Measurements from ENCODE around the gene ZFYVE21. TPM values are rescaled to one million over a fixed set of nuclear protein-coding genes. Genes with fewer than 3 reads are reported as not detected.
"Not testable (repeated sequence)": the region's sequence is repeated elsewhere in the genome, so short reads cannot be mapped to it uniquely, and the experiment has no call there.

ZFYVE21 gene
- total RNA-seq, 4 donors from 2014 or later, result 151 to 308 (median 224) TPM

DNA sequence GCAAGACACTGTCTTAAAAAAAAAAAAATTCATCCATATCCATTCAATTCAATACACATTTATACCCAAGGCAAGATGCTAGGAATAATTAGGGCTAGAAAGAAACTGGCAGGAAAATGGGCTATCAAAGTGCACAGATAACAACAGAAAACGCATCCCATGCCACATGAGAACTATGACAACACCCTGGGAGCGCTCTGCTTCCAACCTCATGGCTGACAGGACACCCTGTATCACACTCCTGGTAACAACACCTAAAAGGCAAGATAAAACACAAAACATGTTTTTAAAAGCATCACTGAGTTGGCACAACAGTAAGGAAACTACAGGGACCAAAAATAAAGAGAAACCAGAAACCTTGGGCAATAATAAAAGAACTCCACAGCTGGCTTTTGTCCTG is 54.9 kb downstream of the ZFYVE21 start:
- WGBS, 2 donors, result 95 to 96% methylated on average over 2 of the region's 2 CpGs
- H3K4me3 ChIP-seq, result no peak overlapping the region

DNA sequence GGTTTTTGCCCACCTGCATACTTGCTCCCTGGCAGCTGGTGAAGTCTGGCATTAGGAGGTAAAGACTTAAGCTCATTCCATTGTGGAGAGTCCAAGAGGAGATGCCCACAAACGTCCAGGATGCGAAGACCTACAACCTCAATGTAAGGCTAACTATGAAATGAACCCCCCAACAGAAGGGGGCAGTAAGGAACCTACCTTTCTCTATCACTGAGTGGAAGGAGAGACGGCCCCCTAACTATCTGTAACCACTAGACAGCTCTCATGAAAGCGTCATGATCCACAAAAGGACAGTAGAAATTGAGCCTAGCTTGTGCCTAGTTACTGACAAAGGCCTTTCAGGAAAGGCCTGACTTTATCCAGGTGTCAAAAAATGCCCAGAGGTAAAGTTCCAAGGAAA is 55.3 kb downstream of the ZFYVE21 start:
- Histone ChIP-seq H3K36me3 (peaks cover 0 to 14% (median 0%) of the 10 kb centered on the region in 3 donors), H3K4me1 (no peaks in the 10 kb centered on the region), H3K4me3 (no peak overlapping the region), H3K27ac (no peak overlapping the region), H3K27me3 (no peaks in the 10 kb centered on the region), H3K9me3 (no peaks in the 10 kb centered on the region)
- DNase-seq (ENCODE audit: low spot score in 2 of 2), result no peak
- 72 to 88% methylated on average over 4 of the region's 4 CpGs for WGBS, 2 donors
- no peak for TF ChIP-seq POLR2A (IDR thresholded peaks at IDR 0.05)
- TF ChIP-seq, protein P1, sequence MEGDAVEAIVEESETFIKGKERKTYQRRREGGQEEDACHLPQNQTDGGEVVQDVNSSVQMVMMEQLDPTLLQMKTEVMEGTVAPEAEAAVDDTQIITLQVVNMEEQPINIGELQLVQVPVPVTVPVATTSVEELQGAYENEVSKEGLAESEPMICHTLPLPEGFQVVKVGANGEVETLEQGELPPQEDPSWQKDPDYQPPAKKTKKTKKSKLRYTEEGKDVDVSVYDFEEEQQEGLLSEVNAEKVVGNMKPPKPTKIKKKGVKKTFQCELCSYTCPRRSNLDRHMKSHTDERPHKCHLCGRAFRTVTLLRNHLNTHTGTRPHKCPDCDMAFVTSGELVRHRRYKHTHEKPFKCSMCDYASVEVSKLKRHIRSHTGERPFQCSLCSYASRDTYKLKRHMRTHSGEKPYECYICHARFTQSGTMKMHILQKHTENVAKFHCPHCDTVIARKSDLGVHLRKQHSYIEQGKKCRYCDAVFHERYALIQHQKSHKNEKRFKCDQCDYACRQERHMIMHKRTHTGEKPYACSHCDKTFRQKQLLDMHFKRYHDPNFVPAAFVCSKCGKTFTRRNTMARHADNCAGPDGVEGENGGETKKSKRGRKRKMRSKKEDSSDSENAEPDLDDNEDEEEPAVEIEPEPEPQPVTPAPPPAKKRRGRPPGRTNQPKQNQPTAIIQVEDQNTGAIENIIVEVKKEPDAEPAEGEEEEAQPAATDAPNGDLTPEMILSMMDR (IDR thresholded peaks at IDR 0.05), result no peak
- TF ChIP-seq EP300 (IDR thresholded peaks at IDR 0.05), result no peak

More for the DNA sequence above, 54.9 kb downstream of the ZFYVE21 start:
- no peak for DNase-seq (ENCODE audit: low spot score in 2 of 2)
- Histone ChIP-seq H3K9me3 (no peaks in the 10 kb centered on the region), H3K27ac (no peak overlapping the region), H3K4me1 (no peaks in the 10 kb centered on the region), H3K27me3 (no peaks in the 10 kb centered on the region), H3K36me3 (peaks cover 0 to 12% (median 0%) of the 10 kb centered on the region in 3 donors)
- TF ChIP-seq, protein P1 (IDR thresholded peaks at IDR 0.05), result no peak

DNA sequence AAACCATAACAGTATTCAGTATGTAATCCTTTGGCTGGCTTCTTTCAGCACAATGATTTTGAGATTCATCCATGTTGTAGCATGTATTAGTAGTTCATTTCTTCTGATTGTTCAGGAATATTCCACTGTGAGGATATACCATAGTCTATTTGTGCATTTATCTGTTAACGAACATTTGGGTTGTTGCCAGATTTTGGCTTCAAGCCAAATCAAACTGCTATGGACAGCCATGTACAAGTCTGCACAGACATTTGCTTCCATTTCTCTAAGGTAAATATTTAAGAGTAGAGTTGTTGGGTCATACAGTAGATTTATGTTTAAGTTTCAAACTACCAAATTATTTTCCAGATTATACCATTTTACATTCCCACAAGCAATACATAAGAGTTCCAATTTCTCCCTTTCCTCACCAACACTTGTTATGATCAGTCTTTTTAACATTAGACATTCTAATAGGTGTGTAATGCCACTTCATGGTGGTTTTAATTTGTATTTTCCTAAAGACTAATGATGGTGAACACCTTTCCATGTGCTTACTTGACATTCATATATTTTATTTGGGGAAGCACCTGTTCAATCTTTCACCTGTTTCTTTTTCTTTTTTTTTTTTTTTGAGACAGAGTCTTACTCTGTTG is 56.6 kb downstream of the ZFYVE21 start:
- 63 to 82% methylated on average over 1 of the region's 1 CpG for WGBS, 2 donors
- DNase-seq (ENCODE audit: low spot score in 2 of 2), result no peak
- no peak for TF ChIP-seq POLR2A (IDR thresholded peaks at IDR 0.05)
- TF ChIP-seq, protein P1 (IDR thresholded peaks at IDR 0.05), result no peak
- TF ChIP-seq EP300 (IDR thresholded peaks at IDR 0.05), result no peak

DNA sequence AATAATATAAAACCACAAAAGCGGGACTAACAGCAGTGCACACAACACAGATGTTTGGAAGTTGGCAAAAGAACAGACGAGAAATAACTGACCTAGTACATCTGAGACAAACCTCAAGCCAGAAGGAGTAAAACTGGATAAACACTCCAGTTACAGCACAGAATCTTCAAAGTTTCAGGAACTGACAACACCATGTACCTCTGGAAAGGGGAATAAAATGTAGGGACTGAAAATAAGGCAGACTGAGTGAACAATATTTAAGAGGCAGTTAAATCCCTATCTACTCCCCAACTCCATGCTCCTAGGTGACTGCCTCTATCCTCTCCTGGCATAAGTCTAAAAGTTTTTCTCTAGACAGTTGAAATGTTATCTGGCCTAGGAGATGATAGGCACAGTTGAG is 57.9 kb downstream of the ZFYVE21 start:
- no peaks in the 10 kb centered on the region for H3K9me3 ChIP-seq
- TF ChIP-seq, protein P1 (IDR thresholded peaks at IDR 0.05), result no peak
- TF ChIP-seq POLR2A (IDR thresholded peaks at IDR 0.05) (no peak), EP300 (IDR thresholded peaks at IDR 0.05) (no peak)
- 69 to 74% methylated on average over 2 of the region's 2 CpGs for WGBS, 2 donors
- H3K27me3 ChIP-seq, result no peaks in the 10 kb centered on the region
- H3K27ac ChIP-seq, result peak overlapping the region in 1 of 4 donors; percentile 27
- H3K4me1 ChIP-seq, result no peaks in the 10 kb centered on the region
- H3K4me3 ChIP-seq, result no peak overlapping the region
- DNase-seq (ENCODE audit: low spot score in 2 of 2), result no peak
- peaks cover 0 to 17% (median 0%) of the 10 kb centered on the region in 3 donors for H3K36me3 ChIP-seq

More for the DNA sequence above, 56.6 kb downstream of the ZFYVE21 start:
- H3K4me1 ChIP-seq, result no peaks in the 10 kb centered on the region
- no peak overlapping the region for H3K27ac ChIP-seq
- no peaks in the 10 kb centered on the region for H3K9me3 ChIP-seq
- H3K4me3 ChIP-seq, result no peak overlapping the region
- H3K36me3 ChIP-seq, result peaks cover 0 to 14% (median 0%) of the 10 kb centered on the region in 3 donors
- no peaks in the 10 kb centered on the region for H3K27me3 ChIP-seq

DNA sequence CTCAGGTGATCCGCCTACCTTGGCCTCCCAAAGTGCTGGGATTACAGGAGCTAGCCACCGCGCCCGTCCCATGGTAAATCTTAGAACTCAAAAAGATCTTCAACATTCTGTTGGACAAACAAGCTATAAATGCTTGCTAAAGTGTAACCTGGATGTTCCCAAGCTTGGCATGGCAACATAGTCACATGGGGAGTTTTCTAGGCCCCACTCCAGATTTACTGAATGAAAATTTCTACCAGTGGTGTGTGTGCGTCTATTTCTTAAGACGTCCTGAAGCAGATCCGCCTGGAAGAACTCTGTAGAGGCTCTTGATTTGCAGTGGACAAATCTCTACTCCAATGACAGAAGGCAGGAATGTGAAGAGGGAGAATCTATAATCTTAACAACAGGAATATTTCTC is 59.9 kb downstream of the ZFYVE21 start:
- H3K4me1 ChIP-seq, result no peaks in the 10 kb centered on the region
- no peak for DNase-seq (ENCODE audit: low spot score in 2 of 2)
- 91 to 95% methylated on average over 7 of the region's 7 CpGs for WGBS, 2 donors
- H3K36me3 ChIP-seq, result peaks cover 0 to 31% (median 0%) of the 10 kb centered on the region in 3 donors
- no peak overlapping the region for H3K27ac ChIP-seq
- H3K27me3 ChIP-seq, result no peaks in the 10 kb centered on the region
- H3K9me3 ChIP-seq, result no peaks in the 10 kb centered on the region
- TF ChIP-seq EP300 (IDR thresholded peaks at IDR 0.05) (no peak), POLR2A (IDR thresholded peaks at IDR 0.05) (no peak)
- TF ChIP-seq, protein P1 (IDR thresholded peaks at IDR 0.05), result no peak
- no peak overlapping the region for H3K4me3 ChIP-seq

DNA sequence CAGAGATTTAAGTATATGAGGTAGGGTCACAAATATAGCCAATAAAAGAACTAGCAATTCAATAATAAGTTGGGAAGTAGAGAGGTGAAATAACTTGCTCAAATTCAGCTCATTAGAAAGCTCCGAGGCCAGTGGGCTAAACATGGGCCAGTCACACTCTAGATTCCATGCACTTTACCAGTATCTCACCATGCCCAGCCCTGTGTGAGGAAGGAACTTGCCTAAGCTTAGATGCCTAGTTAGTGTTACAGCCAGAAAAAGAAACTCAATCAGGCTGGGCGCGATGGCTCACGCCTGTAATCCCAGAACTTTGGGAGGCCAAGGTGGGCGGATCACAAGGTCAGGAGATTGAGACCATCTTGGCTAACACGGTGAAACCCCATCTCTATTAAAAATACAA is 60.7 kb downstream of the ZFYVE21 start:
- H3K27me3 ChIP-seq, result not testable (repeated sequence)
- whole genome bisulfite sequencing, 2 donors, result 94 to 95% methylated on average over 6 of the region's 6 CpGs
- peaks cover 0 to 34% (median 0%) of the 10 kb centered on the region in 3 donors for H3K36me3 ChIP-seq

More for the DNA sequence above, 60.7 kb downstream of the ZFYVE21 start:
- not testable (repeated sequence) for H3K4me1 ChIP-seq; H3K4me3 ChIP-seq; H3K9me3 ChIP-seq; DNase-seq (ENCODE audit: low spot score in 2 of 2); H3K27ac ChIP-seq
